ENCODE results near the gene ARHGAP44. TPM values are rescaled to one million over a fixed set of nuclear protein-coding genes. Genes with fewer than 3 reads are reported as not detected.

Gene ARHGAP44
- total RNA-seq, 1 experiment from 2014 or later = 7.3 TPM

DNA sequence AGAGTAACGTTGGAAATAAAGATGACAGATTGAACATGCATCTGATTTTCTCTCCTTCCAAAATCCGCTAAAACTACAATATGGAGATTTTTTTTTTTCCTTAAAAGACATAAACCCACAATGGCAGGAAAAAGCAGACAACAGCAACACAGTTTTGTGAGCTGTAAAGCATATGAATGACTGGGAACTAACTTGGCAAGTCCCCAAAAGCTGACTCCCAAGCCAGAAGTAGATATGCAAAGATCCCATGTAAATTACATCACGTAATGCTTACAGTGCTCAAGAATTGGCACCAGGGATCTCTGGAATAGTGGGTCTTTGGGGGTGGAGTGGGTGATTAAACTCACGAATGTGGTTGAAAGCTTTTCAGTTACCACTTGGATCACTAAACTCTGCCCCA lies 121.9 kb downstream of the ARHGAP44 start:
- Histone ChIP-seq H2AFZ (ENCODE audit: low read depth, low read length, poor library complexity, severe bottlenecking) (no peak overlapping the region), H3K36me3 (ENCODE audit: control insufficient read depth in 1 of 2, insufficient read depth in 2 of 2, low read length in 2 of 2) (no peaks in the 10 kb centered on the region; a peak in 1 of 4 replicates), H4K20me1 (ENCODE audit: insufficient read depth) (no peaks in the 10 kb centered on the region), H3K27ac (ENCODE audit: low read depth, low read length) (no peak overlapping the region), H3K4me3 (replicated peaks in 1 of 2; ENCODE audit: low read depth in 1 of 2, low read length in 2 of 2) (no peak overlapping the region), H3K79me2 (ENCODE audit: insufficient read depth, low read length) (no peaks in the 10 kb centered on the region), H3K9me2 (ENCODE audit: insufficient read depth) (no peaks in the 10 kb centered on the region), H3K27me3 (ENCODE audit: insufficient read depth, low read length) (no peaks in the 10 kb centered on the region), H3K4me2 (ENCODE audit: low read length) (no peak overlapping the region), H3K4me1 (ENCODE audit: control insufficient read depth in 1 of 2, insufficient read depth in 2 of 2, low read length in 2 of 2) (no peaks in the 10 kb centered on the region), H3K9me3 (ENCODE audit: control insufficient read depth in 1 of 2, insufficient read depth in 1 of 2, low read depth in 1 of 2, low read length in 2 of 2) (no peaks in the 10 kb centered on the region), H3K9ac (ENCODE audit: low read length) (no peak overlapping the region)
- POLR2A ChIA-PET = no interaction called here
- ATAC-seq (no peak), DNase-seq (ENCODE audit: low read depth, low spot score) (no peak)
- RAD21 ChIA-PET (ENCODE audit: low non-redundant PET in 1 of 2, low total read pairs in 2 of 2, uncharacterized antibody in 2 of 2, unreplicated experiment in 2 of 2) = no interaction called here
- BruUV-seq (replicated peaks) = no TSS peak
- intact Hi-C loops (cut with micrococcal nuclease) = no loop called here
- TF ChIP-seq CEBPB (IDR thresholded peaks at IDR 0.05; ENCODE audit: low read depth) = no peak
- no peak for TF ChIP-seq JUND (IDR thresholded peaks at IDR 0.05)
- no peak for TF ChIP-seq TCF7L2 (IDR thresholded peaks at IDR 0.05; ENCODE audit: borderline replicate concordance, extremely low read depth, insufficient read depth, insufficient read length)
- CTCF ChIA-PET = no interaction called here

DNA sequence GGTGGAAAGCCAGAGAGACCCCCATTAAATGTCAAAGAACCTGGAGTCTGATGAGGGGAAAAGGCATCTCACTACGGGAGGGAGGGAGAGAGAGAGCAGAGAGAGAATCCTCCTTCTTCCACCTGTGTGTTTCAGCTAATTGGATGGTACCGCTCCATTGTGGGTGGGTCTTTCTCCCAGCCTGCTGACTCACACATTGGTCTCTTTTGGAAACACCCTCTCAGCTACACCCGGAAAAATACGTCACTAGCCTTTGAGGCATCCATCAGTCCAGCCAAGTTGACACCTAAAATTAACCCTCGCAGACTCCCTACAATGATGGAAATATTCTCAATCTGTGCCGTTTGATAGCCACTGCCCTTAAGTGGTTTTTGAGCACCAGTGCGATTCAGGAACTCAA lies 128.1 kb downstream of the ARHGAP44 start:
- H3K9me3 ChIP-seq (ENCODE audit: control insufficient read depth in 1 of 2, insufficient read depth in 1 of 2, low read depth in 1 of 2, low read length in 2 of 2) = no peaks in the 10 kb centered on the region
- TF ChIP-seq EZH2 (IDR thresholded peaks at IDR 0.05) = no peak
- no peak for TF ChIP-seq CBX3 (IDR thresholded peaks at IDR 0.05; ENCODE audit: low read depth)
- TF ChIP-seq SRF (IDR thresholded peaks at IDR 0.05; ENCODE audit: low read depth) = no peak
- TF ChIP-seq RAD21 (IDR thresholded peaks at IDR 0.05; ENCODE audit: low read depth) = no peak
- TF ChIP-seq SP1 (IDR thresholded peaks at IDR 0.05; ENCODE audit: low read depth) = no peak
- no peak for TF ChIP-seq EGR1 (IDR thresholded peaks at IDR 0.05; ENCODE audit: low read depth)
- TF ChIP-seq, protein P1, sequence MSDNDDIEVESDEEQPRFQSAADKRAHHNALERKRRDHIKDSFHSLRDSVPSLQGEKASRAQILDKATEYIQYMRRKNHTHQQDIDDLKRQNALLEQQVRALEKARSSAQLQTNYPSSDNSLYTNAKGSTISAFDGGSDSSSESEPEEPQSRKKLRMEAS (IDR thresholded peaks at IDR 0.05) = no peak
- no peak for TF ChIP-seq SIN3A (IDR thresholded peaks at IDR 0.05; ENCODE audit: low read depth)
- TF ChIP-seq CEBPB (IDR thresholded peaks at IDR 0.05; ENCODE audit: low read depth) = no peak
- TF ChIP-seq, protein P2, sequence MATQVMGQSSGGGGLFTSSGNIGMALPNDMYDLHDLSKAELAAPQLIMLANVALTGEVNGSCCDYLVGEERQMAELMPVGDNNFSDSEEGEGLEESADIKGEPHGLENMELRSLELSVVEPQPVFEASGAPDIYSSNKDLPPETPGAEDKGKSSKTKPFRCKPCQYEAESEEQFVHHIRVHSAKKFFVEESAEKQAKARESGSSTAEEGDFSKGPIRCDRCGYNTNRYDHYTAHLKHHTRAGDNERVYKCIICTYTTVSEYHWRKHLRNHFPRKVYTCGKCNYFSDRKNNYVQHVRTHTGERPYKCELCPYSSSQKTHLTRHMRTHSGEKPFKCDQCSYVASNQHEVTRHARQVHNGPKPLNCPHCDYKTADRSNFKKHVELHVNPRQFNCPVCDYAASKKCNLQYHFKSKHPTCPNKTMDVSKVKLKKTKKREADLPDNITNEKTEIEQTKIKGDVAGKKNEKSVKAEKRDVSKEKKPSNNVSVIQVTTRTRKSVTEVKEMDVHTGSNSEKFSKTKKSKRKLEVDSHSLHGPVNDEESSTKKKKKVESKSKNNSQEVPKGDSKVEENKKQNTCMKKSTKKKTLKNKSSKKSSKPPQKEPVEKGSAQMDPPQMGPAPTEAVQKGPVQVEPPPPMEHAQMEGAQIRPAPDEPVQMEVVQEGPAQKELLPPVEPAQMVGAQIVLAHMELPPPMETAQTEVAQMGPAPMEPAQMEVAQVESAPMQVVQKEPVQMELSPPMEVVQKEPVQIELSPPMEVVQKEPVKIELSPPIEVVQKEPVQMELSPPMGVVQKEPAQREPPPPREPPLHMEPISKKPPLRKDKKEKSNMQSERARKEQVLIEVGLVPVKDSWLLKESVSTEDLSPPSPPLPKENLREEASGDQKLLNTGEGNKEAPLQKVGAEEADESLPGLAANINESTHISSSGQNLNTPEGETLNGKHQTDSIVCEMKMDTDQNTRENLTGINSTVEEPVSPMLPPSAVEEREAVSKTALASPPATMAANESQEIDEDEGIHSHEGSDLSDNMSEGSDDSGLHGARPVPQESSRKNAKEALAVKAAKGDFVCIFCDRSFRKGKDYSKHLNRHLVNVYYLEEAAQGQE (IDR thresholded peaks at IDR 0.05; ENCODE audit: low read depth) = no peak
- TF ChIP-seq, protein P3, sequence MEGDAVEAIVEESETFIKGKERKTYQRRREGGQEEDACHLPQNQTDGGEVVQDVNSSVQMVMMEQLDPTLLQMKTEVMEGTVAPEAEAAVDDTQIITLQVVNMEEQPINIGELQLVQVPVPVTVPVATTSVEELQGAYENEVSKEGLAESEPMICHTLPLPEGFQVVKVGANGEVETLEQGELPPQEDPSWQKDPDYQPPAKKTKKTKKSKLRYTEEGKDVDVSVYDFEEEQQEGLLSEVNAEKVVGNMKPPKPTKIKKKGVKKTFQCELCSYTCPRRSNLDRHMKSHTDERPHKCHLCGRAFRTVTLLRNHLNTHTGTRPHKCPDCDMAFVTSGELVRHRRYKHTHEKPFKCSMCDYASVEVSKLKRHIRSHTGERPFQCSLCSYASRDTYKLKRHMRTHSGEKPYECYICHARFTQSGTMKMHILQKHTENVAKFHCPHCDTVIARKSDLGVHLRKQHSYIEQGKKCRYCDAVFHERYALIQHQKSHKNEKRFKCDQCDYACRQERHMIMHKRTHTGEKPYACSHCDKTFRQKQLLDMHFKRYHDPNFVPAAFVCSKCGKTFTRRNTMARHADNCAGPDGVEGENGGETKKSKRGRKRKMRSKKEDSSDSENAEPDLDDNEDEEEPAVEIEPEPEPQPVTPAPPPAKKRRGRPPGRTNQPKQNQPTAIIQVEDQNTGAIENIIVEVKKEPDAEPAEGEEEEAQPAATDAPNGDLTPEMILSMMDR (IDR thresholded peaks at IDR 0.05 in 2 of 3, conservative IDR thresholded peaks at IDR 0.05 in 1 of 3; ENCODE audit: borderline replicate concordance in 1 of 3, insufficient read depth in 1 of 3, low read depth in 2 of 3, low read length in 2 of 3) = no peak
- TF ChIP-seq, protein P4, sequence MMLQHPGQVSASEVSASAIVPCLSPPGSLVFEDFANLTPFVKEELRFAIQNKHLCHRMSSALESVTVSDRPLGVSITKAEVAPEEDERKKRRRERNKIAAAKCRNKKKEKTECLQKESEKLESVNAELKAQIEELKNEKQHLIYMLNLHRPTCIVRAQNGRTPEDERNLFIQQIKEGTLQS (IDR thresholded peaks at IDR 0.05) = no peak
- TF ChIP-seq ZNF274 (IDR thresholded peaks at IDR 0.05; ENCODE audit: low read depth, low read length) = no peak
- H3K36me3 ChIP-seq (ENCODE audit: control insufficient read depth in 1 of 2, insufficient read depth in 2 of 2, low read length in 2 of 2) = no peaks in the 10 kb centered on the region
- no peaks in the 10 kb centered on the region for H3K9me2 ChIP-seq (ENCODE audit: insufficient read depth)
- POLR2A ChIA-PET = no interaction called here
- CTCF ChIA-PET = no interaction called here
- H3K4me3 ChIP-seq (replicated peaks in 1 of 2; ENCODE audit: low read depth in 1 of 2, low read length in 2 of 2) = no peak overlapping the region
- no peaks in the 10 kb centered on the region for H4K20me1 ChIP-seq (ENCODE audit: insufficient read depth)
- intact Hi-C loops (cut with micrococcal nuclease) = no loop called here
- H3K27me3 ChIP-seq (ENCODE audit: insufficient read depth, low read length) = no peaks in the 10 kb centered on the region
- H3K9ac ChIP-seq (ENCODE audit: low read length) = no peak overlapping the region
- H2AFZ ChIP-seq (ENCODE audit: low read depth, low read length, poor library complexity, severe bottlenecking) = no peak overlapping the region
- H3K27ac ChIP-seq (ENCODE audit: low read depth, low read length) = no peak overlapping the region
- no peaks in the 10 kb centered on the region for H3K4me1 ChIP-seq (ENCODE audit: control insufficient read depth in 1 of 2, insufficient read depth in 2 of 2, low read length in 2 of 2)
- DNase-seq (ENCODE audit: low read depth, low spot score) = no peak
- ATAC-seq = no peak
- no TSS peak for BruUV-seq (replicated peaks)
- RAD21 ChIA-PET (ENCODE audit: low non-redundant PET in 1 of 2, low total read pairs in 2 of 2, uncharacterized antibody in 2 of 2, unreplicated experiment in 2 of 2) = no interaction called here
- no peaks in the 10 kb centered on the region for H3K79me2 ChIP-seq (ENCODE audit: insufficient read depth, low read length)
- no peak overlapping the region for H3K4me2 ChIP-seq (ENCODE audit: low read length)
